ENCODE data around the gene WDFY3.

The WDFY3 gene

GRCh38 chr4:84914686-84915395, 51.6 kb downstream of the WDFY3 start:
- Histone ChIP-seq H3K27me3 (replicated peaks; ENCODE audit: control insufficient read depth, insufficient read depth, low read length, poor library complexity, severe bottlenecking) (no peaks in the 10 kb centered on the region), H3K4me1 (ENCODE audit: control insufficient read depth, insufficient read depth, low read length, poor library complexity, severe bottlenecking) (no peaks in the 10 kb centered on the region), H3K27ac (ENCODE audit: insufficient read depth, low read length, poor library complexity, severe bottlenecking) (no peak overlapping the region), H3K9me3 (ENCODE audit: control insufficient read depth, low read length) (no peaks in the 10 kb centered on the region), H3K36me3 (ENCODE audit: control insufficient read depth, insufficient read depth, low read length) (no peaks in the 10 kb centered on the region), H3K4me3 (ENCODE audit: insufficient read depth, low read depth, low read length, poor library complexity, severe bottlenecking) (no peak overlapping the region)
- no peak for DNase-seq

DNA sequence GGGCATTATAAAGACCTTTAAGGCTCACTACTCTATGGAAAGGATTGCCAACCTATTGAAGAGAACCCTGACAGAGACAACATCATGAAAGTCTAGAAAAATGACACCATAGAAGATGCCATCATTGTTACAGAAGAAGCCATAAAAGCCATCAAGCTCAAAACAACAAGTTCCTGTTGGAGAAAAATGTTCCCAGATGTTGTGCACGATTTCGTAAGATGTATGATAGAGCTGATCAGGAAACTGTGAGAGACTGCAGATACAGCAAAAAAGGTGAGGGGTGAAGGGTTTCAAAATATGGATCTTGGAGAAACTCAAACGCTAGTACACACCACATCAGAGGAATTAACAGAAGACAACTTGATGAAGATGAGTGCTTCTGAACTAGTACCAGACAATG, 53.3 kb downstream of the WDFY3 start:
- no peak for DNase-seq
- no peak overlapping the region for H3K27ac ChIP-seq (ENCODE audit: insufficient read depth, low read length, poor library complexity, severe bottlenecking)
- no peaks in the 10 kb centered on the region for H3K36me3 ChIP-seq (ENCODE audit: control insufficient read depth, insufficient read depth, low read length)
- H3K4me3 ChIP-seq (ENCODE audit: insufficient read depth, low read depth, low read length, poor library complexity, severe bottlenecking) = no peak overlapping the region
- H3K4me1 ChIP-seq (ENCODE audit: control insufficient read depth, insufficient read depth, low read length, poor library complexity, severe bottlenecking) = no peaks in the 10 kb centered on the region
- H3K27me3 ChIP-seq (replicated peaks; ENCODE audit: control insufficient read depth, insufficient read depth, low read length, poor library complexity, severe bottlenecking) = no peaks in the 10 kb centered on the region
- H3K9me3 ChIP-seq (ENCODE audit: control insufficient read depth, low read length) = no peaks in the 10 kb centered on the region

- DNase-seq = no peak
- no peaks in the 10 kb centered on the region for H3K27me3 ChIP-seq (replicated peaks; ENCODE audit: control insufficient read depth, insufficient read depth, low read length, poor library complexity, severe bottlenecking)
- H3K9me3 ChIP-seq (ENCODE audit: control insufficient read depth, low read length) = no peaks in the 10 kb centered on the region
- H3K4me3 ChIP-seq (ENCODE audit: insufficient read depth, low read depth, low read length, poor library complexity, severe bottlenecking) = no peak overlapping the region
- H3K27ac ChIP-seq (ENCODE audit: insufficient read depth, low read length, poor library complexity, severe bottlenecking) = no peak overlapping the region
- no peaks in the 10 kb centered on the region for H3K4me1 ChIP-seq (ENCODE audit: control insufficient read depth, insufficient read depth, low read length, poor library complexity, severe bottlenecking)
- H3K36me3 ChIP-seq (ENCODE audit: control insufficient read depth, insufficient read depth, low read length) = no peaks in the 10 kb centered on the region
Observed at GRCh38 chr4:84912741-84913140, 53.7 kb downstream of the WDFY3 start.

DNA sequence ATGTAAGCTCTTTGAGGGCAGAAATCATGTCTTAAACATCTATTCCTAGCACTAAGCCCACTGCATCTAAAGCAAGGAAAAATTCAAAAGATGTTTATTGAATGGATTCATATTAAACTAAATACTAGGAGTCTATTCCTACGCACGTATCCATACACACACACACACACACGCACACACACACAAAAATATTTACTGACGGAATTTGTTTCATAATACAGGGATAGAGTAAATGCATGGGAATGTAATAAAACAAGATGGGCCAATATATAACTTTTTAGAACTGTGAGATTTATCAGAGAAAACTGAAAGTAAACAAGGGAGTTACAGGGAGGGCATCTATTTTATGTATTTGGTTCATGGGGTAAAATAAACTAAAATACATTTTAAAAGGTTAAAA, 57.6 kb downstream of the WDFY3 start:
- Histone ChIP-seq H3K36me3 (ENCODE audit: control insufficient read depth, insufficient read depth, low read length) (no peaks in the 10 kb centered on the region), H3K27ac (ENCODE audit: insufficient read depth, low read length, poor library complexity, severe bottlenecking) (no peak overlapping the region)
- no peak for DNase-seq

GRCh38 chr4:84907145-84907544, 59.3 kb downstream of the WDFY3 start:
- no peak overlapping the region for H3K4me3 ChIP-seq (ENCODE audit: insufficient read depth, low read depth, low read length, poor library complexity, severe bottlenecking)
- H3K27ac ChIP-seq (ENCODE audit: insufficient read depth, low read length, poor library complexity, severe bottlenecking) = no peak overlapping the region
- no peaks in the 10 kb centered on the region for H3K36me3 ChIP-seq (ENCODE audit: control insufficient read depth, insufficient read depth, low read length)
- H3K4me1 ChIP-seq (ENCODE audit: control insufficient read depth, insufficient read depth, low read length, poor library complexity, severe bottlenecking) = no peaks in the 10 kb centered on the region
- no peak for DNase-seq
- no peaks in the 10 kb centered on the region for H3K9me3 ChIP-seq (ENCODE audit: control insufficient read depth, low read length)
- no peaks in the 10 kb centered on the region for H3K27me3 ChIP-seq (replicated peaks; ENCODE audit: control insufficient read depth, insufficient read depth, low read length, poor library complexity, severe bottlenecking)

More for the DNA sequence above, 57.6 kb downstream of the WDFY3 start:
- Histone ChIP-seq H3K27me3 (replicated peaks; ENCODE audit: control insufficient read depth, insufficient read depth, low read length, poor library complexity, severe bottlenecking) (no peaks in the 10 kb centered on the region), H3K4me3 (ENCODE audit: insufficient read depth, low read depth, low read length, poor library complexity, severe bottlenecking) (no peak overlapping the region), H3K4me1 (ENCODE audit: control insufficient read depth, insufficient read depth, low read length, poor library complexity, severe bottlenecking) (no peaks in the 10 kb centered on the region), H3K9me3 (ENCODE audit: control insufficient read depth, low read length) (no peaks in the 10 kb centered on the region)

GRCh38 chr4:84905646-84906045, 60.8 kb downstream of the WDFY3 start:
- Histone ChIP-seq H3K27me3 (replicated peaks; ENCODE audit: control insufficient read depth, insufficient read depth, low read length, poor library complexity, severe bottlenecking) (no peaks in the 10 kb centered on the region), H3K36me3 (ENCODE audit: control insufficient read depth, insufficient read depth, low read length) (no peaks in the 10 kb centered on the region), H3K4me1 (ENCODE audit: control insufficient read depth, insufficient read depth, low read length, poor library complexity, severe bottlenecking) (no peaks in the 10 kb centered on the region), H3K4me3 (ENCODE audit: insufficient read depth, low read depth, low read length, poor library complexity, severe bottlenecking) (no peak overlapping the region), H3K9me3 (ENCODE audit: control insufficient read depth, low read length) (no peaks in the 10 kb centered on the region), H3K27ac (ENCODE audit: insufficient read depth, low read length, poor library complexity, severe bottlenecking) (no peak overlapping the region)
- no peak for DNase-seq

DNA sequence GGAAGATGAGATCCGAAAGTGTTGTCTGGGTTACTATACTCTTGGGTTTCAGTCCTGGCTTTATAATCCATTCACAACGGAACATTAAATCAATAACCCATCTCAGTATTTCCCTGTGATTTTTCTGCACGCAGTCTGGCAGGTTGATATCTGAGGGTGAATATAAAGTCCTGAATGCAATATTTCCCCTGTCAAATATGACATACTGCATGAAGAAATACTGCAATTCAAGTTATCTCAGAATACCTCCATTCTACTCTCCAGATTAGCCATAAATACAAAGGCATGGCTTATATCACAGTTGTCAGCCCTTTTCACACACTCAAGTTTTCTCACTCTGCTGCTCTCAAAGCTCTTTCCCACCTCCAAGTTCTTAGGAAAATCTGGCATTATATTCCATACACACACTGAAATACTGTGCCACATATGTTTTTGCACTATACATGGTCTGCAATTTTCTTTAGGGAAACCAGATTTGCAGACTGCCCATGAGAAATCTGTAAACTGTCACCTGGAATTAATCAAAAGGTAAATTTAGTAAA, 64.7 kb downstream of the WDFY3 start:
- H3K4me3 ChIP-seq (ENCODE audit: insufficient read depth, low read depth, low read length, poor library complexity, severe bottlenecking) = no peak overlapping the region
- no peaks in the 10 kb centered on the region for H3K36me3 ChIP-seq (ENCODE audit: control insufficient read depth, insufficient read depth, low read length)
- no peaks in the 10 kb centered on the region for H3K4me1 ChIP-seq (ENCODE audit: control insufficient read depth, insufficient read depth, low read length, poor library complexity, severe bottlenecking)
- H3K27ac ChIP-seq (ENCODE audit: insufficient read depth, low read length, poor library complexity, severe bottlenecking) = no peak overlapping the region
- H3K27me3 ChIP-seq (replicated peaks; ENCODE audit: control insufficient read depth, insufficient read depth, low read length, poor library complexity, severe bottlenecking) = no peaks in the 10 kb centered on the region
- no peak for DNase-seq
- no peaks in the 10 kb centered on the region for H3K9me3 ChIP-seq (ENCODE audit: control insufficient read depth, low read length)

DNA sequence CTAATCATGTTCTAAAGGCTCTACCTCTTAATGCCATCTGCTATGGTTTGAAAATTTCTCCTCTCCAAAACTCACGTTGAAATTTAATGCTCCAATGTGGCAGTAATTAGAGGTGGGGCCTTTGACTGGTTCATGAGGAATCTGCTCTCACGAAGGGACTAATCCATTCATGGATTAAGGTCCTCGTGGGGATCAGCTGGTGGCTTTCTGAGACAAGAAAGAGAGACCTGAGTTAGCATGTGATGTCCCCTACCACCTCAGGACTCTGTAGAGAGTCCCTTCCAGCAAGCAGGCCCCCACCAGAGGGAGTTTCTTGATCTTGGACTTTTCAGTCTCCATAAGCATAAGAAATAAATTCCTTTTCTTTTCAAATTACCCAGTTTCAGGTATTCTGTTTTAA, 65.3 kb downstream of the WDFY3 start:
- no peak overlapping the region for H3K27ac ChIP-seq (ENCODE audit: insufficient read depth, low read length, poor library complexity, severe bottlenecking)
- DNase-seq = no peak
- no peaks in the 10 kb centered on the region for H3K36me3 ChIP-seq (ENCODE audit: control insufficient read depth, insufficient read depth, low read length)
- H3K4me3 ChIP-seq (ENCODE audit: insufficient read depth, low read depth, low read length, poor library complexity, severe bottlenecking) = no peak overlapping the region
- no peaks in the 10 kb centered on the region for H3K27me3 ChIP-seq (replicated peaks; ENCODE audit: control insufficient read depth, insufficient read depth, low read length, poor library complexity, severe bottlenecking)
- no peaks in the 10 kb centered on the region for H3K9me3 ChIP-seq (ENCODE audit: control insufficient read depth, low read length)
- H3K4me1 ChIP-seq (ENCODE audit: control insufficient read depth, insufficient read depth, low read length, poor library complexity, severe bottlenecking) = no peaks in the 10 kb centered on the region

DNA sequence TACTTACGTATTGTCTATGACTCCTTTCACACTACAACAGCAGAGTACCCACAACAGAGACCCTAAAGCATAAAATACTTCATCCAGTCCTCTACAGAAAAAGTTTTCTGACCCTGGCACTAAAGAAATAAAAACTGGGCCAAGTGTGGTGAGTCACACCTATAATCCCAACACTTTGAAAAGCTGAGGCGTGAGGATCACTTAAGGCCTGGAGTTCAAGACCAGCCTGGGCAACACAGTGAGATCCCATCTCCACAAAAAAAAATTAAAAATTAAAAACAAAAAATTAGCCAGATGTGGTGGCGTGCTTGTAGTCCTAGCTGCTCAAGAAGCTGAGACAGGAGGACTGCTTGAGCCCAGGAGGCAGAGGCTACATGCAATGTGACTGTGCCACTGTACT, 66.9 kb downstream of the WDFY3 start:
- no peaks in the 10 kb centered on the region for H3K4me1 ChIP-seq (ENCODE audit: control insufficient read depth, insufficient read depth, low read length, poor library complexity, severe bottlenecking)

DNA sequence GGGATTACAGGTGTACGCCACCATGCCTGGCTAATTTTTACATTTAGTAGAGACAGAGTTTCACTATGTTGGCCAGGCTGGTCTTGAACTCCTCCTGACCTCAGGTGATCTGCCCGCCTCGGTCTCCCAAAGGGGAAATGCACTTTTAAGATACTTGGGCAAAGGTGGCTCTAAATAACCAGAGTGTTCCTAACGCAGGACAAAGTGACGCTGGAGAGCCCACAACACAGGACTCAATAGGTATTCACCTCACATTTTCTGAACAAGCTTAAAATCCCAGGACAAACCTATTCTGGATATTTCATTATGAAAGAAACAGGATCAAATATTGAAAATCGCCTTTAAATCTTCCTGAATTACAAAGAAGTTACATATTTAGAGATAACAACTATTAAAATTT, 69.0 kb downstream of the WDFY3 start:
- H3K4me3 ChIP-seq (ENCODE audit: insufficient read depth, low read depth, low read length, poor library complexity, severe bottlenecking) = no peak overlapping the region
- H3K27ac ChIP-seq (ENCODE audit: insufficient read depth, low read length, poor library complexity, severe bottlenecking) = no peak overlapping the region
- H3K9me3 ChIP-seq (ENCODE audit: control insufficient read depth, low read length) = no peaks in the 10 kb centered on the region
- H3K36me3 ChIP-seq (ENCODE audit: control insufficient read depth, insufficient read depth, low read length) = no peaks in the 10 kb centered on the region
- H3K27me3 ChIP-seq (replicated peaks; ENCODE audit: control insufficient read depth, insufficient read depth, low read length, poor library complexity, severe bottlenecking) = no peaks in the 10 kb centered on the region
- no peak for DNase-seq
- H3K4me1 ChIP-seq (ENCODE audit: control insufficient read depth, insufficient read depth, low read length, poor library complexity, severe bottlenecking) = no peaks in the 10 kb centered on the region

More for the DNA sequence above, 66.9 kb downstream of the WDFY3 start:
- Histone ChIP-seq H3K9me3 (ENCODE audit: control insufficient read depth, low read length) (no peaks in the 10 kb centered on the region), H3K4me3 (ENCODE audit: insufficient read depth, low read depth, low read length, poor library complexity, severe bottlenecking) (no peak overlapping the region), H3K27me3 (replicated peaks; ENCODE audit: control insufficient read depth, insufficient read depth, low read length, poor library complexity, severe bottlenecking) (no peaks in the 10 kb centered on the region), H3K36me3 (ENCODE audit: control insufficient read depth, insufficient read depth, low read length) (no peaks in the 10 kb centered on the region), H3K27ac (ENCODE audit: insufficient read depth, low read length, poor library complexity, severe bottlenecking) (no peak overlapping the region)
- DNase-seq = no peak
